ENCODE data around the gene MAP3K14. TPM values are rescaled to one million over a fixed set of nuclear protein-coding genes. Genes with fewer than 3 reads are reported as not detected.
A peak's percentile ranks its signal among the peaks of the same experiment; 100 is the strongest.

The MAP3K14 gene
- total and polyA plus RNA-seq, 5 experiments from 2014 or later, result 0.73 to 37.8 (median 7.2) TPM

DNA sequence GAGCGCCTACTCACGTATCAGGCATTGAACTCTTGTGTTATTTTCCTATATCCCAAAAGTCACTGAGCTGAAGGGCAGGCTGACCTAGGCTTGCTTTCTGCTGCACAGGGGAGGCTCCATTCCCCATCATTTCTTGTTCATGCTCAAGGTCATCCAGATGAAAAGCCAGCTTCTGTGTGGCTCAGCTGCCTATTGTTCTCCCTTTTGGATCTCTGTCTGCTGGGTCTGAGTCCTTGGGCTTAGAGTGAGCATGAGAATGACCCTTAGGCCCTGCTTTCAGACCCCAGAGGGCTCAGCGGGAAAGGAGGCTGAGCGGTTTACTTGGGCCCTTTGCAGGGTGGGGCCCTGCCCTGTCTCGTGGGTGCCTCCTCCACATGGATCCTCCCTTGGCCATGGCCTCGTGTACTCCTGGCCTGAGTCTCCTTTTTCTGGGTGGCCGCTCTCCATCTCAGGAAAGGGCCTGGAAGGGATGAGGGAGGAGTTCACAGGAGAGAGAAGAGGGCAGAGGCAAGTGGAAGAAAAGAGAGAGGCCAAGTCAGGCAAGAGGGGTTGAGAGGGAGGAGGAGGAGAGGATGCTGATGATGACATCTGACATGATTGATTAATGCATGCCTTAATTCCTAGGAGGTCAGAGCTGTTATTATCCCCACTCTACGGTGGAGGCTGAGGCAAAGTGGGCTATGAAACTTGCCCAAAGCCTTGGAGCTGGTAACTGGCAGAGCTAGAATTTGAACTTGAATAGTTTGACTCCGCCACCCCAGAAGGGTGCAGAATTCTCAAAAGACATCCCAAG, 19.8 kb upstream of the MAP3K14 start:
- DNase-seq, result no peak

DNA sequence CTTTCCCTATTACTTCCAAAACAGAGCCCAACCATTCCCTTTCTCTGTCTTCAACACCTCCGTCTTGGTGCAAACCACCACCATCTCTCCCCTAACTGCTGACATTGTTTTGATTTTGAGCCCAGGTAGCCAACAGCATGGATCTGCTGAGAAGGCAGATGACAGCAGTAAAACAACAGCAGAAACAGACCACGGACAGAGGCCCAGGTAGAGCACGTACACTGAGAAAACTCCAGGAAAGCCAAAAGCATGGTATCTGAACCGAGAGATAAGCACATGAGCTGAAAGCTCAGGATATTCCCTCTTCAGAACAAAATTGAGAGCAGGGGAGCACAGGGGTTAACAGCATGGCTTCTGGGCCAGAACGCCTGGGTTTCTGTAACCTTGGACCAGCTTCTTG, 18.9 kb upstream of the MAP3K14 start:
- Mint-ChIP-seq H3K27ac (no peak overlapping the region), H3K36me3 (no peaks in the 10 kb centered on the region), H3K9me3 (no peaks in the 10 kb centered on the region), H3K4me3 (no peak overlapping the region), H3K27me3 (peaks cover 0 to 5% (median 0%) of the 10 kb centered on the region in 5 donors), H3K4me1 (peaks cover 0 to 19% (median 0%) of the 10 kb centered on the region in 4 donors)
- no peak for ATAC-seq
- DNase-seq, result no peak
- POLR2A ChIA-PET, result no interaction called here

More for the DNA sequence above, 19.8 kb upstream of the MAP3K14 start:
- Mint-ChIP-seq H3K27ac (peak overlapping the region in 3 of 10 donors; percentile 13 to 75 (median 15)), H3K36me3 (no peaks in the 10 kb centered on the region), H3K27me3 (peaks cover 0 to 5% (median 0%) of the 10 kb centered on the region in 5 donors), H3K9me3 (no peaks in the 10 kb centered on the region), H3K4me1 (peaks cover 0 to 19% (median under 1%) of the 10 kb centered on the region in 4 donors), H3K4me3 (no peak overlapping the region)
- no peak for ATAC-seq
- POLR2A ChIA-PET, result no interaction called here

GRCh38 chr17:45334701-45335677, 18.2 kb upstream of the MAP3K14 start:
- H3K27me3 Mint-ChIP-seq, result peaks cover 0 to 5% (median 0%) of the 10 kb centered on the region in 5 donors
- POLR2A ChIA-PET, result no interaction called here

DNA sequence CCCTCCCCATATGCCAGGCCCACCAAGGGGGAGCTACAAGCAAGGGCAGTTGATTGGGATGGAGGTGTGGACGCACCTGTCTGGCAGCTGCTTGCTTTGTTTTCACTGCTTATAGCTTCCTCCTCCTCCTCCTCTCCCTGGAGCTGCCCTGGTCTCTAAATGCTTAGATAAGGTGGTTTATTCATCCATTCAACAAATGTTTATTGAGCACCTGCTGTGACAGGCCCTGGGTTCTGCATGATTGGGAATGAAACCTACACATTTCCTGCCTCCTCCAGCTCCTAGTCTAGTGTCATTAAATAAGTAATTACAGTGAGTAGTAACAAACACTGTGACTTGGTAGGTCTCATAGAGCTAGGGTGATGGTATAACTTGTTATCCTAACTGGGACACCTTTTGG, 17.4 kb upstream of the MAP3K14 start:
- Mint-ChIP-seq H3K4me3 (peak overlapping the region in 1 of 10 donors; percentile 13), H3K27ac (peak overlapping the region in 1 of 10 donors; percentile 9), H3K4me1 (peaks cover 0 to 25% (median 0%) of the 10 kb centered on the region in 4 donors), H3K27me3 (peaks cover 0 to 3% (median 0%) of the 10 kb centered on the region in 5 donors), H3K36me3 (no peaks in the 10 kb centered on the region), H3K9me3 (no peaks in the 10 kb centered on the region)
- ATAC-seq (no peak), DNase-seq (no peak)
- POLR2A ChIA-PET, result no interaction called here

More at GRCh38 chr17:45334701-45335677, 18.2 kb upstream of the MAP3K14 start:
- no peak overlapping the region for H3K4me3 Mint-ChIP-seq
- no peak for DNase-seq
- no peaks in the 10 kb centered on the region for H3K36me3 Mint-ChIP-seq
- peaks cover 0 to 19% (median 0%) of the 10 kb centered on the region in 4 donors for H3K4me1 Mint-ChIP-seq
- no peak for ATAC-seq
- H3K9me3 Mint-ChIP-seq, result no peaks in the 10 kb centered on the region
- peak overlapping the region in 2 of 10 donors; percentile 9 to 15 for H3K27ac Mint-ChIP-seq

DNA sequence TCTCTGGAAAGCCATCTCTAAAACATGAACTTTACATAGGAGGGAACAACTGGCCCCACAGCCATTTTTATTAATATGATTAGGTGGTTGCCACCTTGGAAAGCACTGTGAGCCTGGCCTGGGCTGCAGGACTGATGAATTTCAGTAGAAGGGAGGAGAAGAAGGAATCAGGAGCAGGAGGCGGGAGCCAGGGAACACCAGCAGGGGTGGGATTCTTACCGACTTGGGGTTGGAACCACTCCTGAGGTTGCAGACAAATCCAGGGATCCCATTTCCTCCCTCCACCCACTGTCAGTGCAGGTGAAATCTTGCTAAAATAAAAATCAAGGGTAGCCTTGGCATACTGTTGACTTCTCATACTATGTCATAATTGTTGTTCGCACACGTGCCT, 16.9 kb upstream of the MAP3K14 start:
- no peak for ATAC-seq
- DNase-seq, result no peak
- H3K4me3 Mint-ChIP-seq, result no peak overlapping the region
- H3K9me3 Mint-ChIP-seq, result no peaks in the 10 kb centered on the region
- POLR2A ChIA-PET, result no interaction called here
- H3K4me1 Mint-ChIP-seq, result peaks cover 0 to 25% (median 0%) of the 10 kb centered on the region in 4 donors
- H3K27ac Mint-ChIP-seq, result peak overlapping the region in 1 of 10 donors; percentile 9
- no peaks in the 10 kb centered on the region for H3K36me3 Mint-ChIP-seq
- peaks cover 0 to 3% (median 0%) of the 10 kb centered on the region in 5 donors for H3K27me3 Mint-ChIP-seq

DNA sequence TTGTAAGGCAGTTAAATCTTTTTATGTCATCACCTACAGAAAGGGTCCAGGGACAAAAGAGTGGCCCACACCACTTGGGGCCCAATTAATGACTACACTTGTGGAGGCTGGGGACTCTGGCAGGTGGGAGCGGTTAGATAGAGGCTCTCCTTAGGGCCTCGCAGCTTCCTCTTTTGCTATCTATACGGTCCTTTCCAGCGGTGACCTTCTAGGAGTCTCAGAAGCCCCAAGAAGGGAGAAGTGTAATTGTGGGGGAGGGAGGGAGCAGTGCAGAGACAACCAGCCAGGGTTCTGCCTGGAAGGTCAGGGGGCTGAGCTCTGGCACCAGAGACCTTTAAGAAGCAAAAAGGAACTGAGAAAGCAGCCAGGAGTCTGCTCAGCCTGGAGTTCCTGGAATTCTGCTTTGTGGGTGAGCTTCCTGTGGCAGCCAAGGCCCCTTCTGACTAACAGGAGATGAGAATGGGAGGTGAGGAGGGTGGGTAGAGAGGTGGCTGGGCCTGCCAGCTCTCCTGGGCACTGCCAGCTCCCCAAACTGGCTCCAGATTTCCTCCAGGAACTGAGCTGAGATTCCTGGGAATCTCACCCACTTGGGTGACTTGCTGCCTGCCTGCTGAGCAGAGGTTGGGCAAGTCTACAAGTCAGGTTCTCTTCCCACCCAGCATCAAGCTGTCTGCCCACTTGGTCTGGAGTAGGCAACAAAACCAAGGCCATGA, 16.3 kb upstream of the MAP3K14 start:
- Mint-ChIP-seq H3K4me3 (no peak overlapping the region), H3K4me1 (peaks cover 0 to 25% (median 0%) of the 10 kb centered on the region in 4 donors), H3K9me3 (no peaks in the 10 kb centered on the region), H3K36me3 (no peaks in the 10 kb centered on the region), H3K27me3 (peaks cover 0 to 3% (median 0%) of the 10 kb centered on the region in 5 donors), H3K27ac (peak overlapping the region in 3 of 10 donors; percentile 7 to 18 (median 15))
- ATAC-seq, result no peak
- no peak for DNase-seq
- POLR2A ChIA-PET, result interaction anchor here (0.5 kb wide), 1 partner anchor 174 kb away, joined by 4 read pairs; no protein-coding TSS in a partner anchor

DNA sequence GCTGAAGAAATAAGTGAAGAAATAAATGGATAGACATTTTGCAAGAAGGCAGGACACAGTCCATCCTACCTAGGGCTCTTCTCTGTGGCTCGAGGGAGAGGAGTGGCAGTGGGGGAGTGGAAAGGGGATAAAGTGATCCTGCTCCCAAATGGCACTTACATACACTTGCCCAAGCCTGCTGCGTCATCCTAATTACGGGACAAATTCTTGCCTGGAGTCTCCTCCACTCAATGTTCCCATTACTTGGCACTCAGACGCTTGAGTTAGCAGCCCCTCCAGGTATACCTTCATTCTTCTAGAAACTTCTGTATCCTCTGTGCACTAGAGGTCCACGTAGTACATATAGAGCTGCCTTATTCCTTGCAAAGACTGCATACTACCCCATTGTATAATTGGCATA, 15.7 kb upstream of the MAP3K14 start:
- POLR2A ChIA-PET, result interaction anchor here (0.5 kb wide), 1 partner anchor 173 kb away, joined by 4 read pairs; no protein-coding TSS in a partner anchor
- peak overlapping the region in 1 of 10 donors; percentile 18 for H3K27ac Mint-ChIP-seq
- H3K36me3 Mint-ChIP-seq, result no peaks in the 10 kb centered on the region
- H3K4me1 Mint-ChIP-seq, result peaks cover 0 to 25% (median 0%) of the 10 kb centered on the region in 4 donors
- DNase-seq (no peak), ATAC-seq (no peak)
- no peak overlapping the region for H3K4me3 Mint-ChIP-seq
- no peaks in the 10 kb centered on the region for H3K9me3 Mint-ChIP-seq
- H3K27me3 Mint-ChIP-seq, result peaks cover 0 to 3% (median 0%) of the 10 kb centered on the region in 5 donors

DNA sequence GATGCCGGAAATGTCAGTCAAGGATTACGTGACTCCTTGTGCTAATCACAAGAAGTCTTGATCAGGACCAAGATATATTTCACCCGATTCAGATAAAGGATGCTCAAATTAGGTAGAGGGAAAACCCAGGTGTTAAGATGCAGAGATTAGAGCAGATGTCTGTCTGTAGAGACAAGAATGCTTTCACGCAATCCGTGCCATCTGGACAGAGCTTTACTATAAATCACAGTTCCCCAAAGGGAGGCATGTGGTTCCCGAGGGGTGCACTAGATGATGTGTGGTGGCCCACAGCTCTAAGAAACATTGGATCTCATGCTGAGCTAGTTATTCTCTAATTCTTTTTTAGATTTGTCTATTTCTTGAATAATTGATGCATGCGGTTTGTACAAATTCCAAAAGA, 9.8 kb upstream of the MAP3K14 start:
- Mint-ChIP-seq H3K36me3 (no peaks in the 10 kb centered on the region), H3K27me3 (no peaks in the 10 kb centered on the region), H3K27ac (no peak overlapping the region), H3K9me3 (no peaks in the 10 kb centered on the region), H3K4me3 (no peak overlapping the region), H3K4me1 (peaks cover 6 to 12% (median 11%) of the 10 kb centered on the region in 4 donors)
- POLR2A ChIA-PET, result interaction anchor here (0.7 to 1.1 kb wide), 3 partner anchors 10 to 294 kb away, joined by 3 read pairs; partner anchors contain the start of gene MAP3K14
- DNase-seq (no peak), ATAC-seq (no peak)

DNA sequence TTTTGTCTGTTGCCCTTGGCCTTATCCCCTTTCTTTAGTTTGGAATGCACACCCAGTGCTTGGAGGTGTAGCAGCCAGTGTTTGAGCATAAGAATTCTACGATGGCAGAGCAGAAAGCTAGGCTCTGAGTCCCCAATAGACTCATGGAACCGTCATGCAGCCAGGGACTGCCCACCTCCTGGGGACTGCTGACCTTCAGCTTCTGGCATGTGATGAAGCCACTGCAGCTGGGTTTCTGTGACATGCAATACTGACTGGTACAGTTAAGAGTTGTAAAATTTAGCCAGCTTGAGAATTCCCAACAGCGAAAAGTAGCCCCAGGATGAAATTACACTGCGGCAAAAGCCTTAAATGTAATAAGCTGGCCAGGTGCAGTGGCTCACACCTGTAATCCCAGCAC, 9.0 kb upstream of the MAP3K14 start:
- Mint-ChIP-seq H3K36me3 (no peaks in the 10 kb centered on the region), H3K9me3 (no peaks in the 10 kb centered on the region), H3K27ac (no peak overlapping the region), H3K27me3 (no peaks in the 10 kb centered on the region), H3K4me1 (peaks cover 14 to 20% (median 18%) of the 10 kb centered on the region in 4 donors), H3K4me3 (no peak overlapping the region)
- POLR2A ChIA-PET, result interaction anchor here (0.8 kb wide), 1 partner anchor 153 kb away, joined by 3 read pairs; no protein-coding TSS in a partner anchor
- no peak for DNase-seq
- ATAC-seq, result no peak

- H3K36me3 Mint-ChIP-seq, result no peaks in the 10 kb centered on the region
These were observed 7.5 kb upstream of the MAP3K14 start for GRCh38 chr17:45324336-45324735.

DNA sequence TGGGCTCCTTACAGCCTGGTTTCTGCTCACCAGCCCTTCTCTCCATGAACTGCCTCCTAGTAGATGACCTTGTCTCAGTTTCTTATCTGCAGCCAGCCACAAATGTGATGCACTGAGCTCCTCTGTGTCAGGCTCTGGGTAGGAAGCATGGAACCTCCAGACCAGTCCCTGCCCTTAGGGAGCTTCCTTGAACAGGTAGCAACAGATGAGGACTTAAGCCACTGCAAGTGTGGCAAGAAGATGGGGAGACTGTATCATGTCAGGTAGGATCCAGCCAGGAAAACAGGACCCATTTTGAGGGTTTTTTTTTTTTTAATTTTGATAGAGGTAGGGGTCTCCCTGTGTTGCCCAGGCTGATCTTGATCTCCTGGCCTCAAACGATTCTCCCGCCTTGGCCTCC, 5.3 kb upstream of the MAP3K14 start:
- POLR2A ChIA-PET, result interaction anchor here (0.7 kb wide), 2 partner anchors 51 to 58 kb away, joined by 3 read pairs; no protein-coding TSS in a partner anchor
- no peak for ATAC-seq
- peaks cover 32 to 53% (median 47%) of the 10 kb centered on the region in 4 donors for H3K4me1 Mint-ChIP-seq
- no peak for DNase-seq
- H3K9me3 Mint-ChIP-seq, result no peaks in the 10 kb centered on the region
- peak overlapping the region in 2 of 10 donors; percentile 27 to 40 for H3K4me3 Mint-ChIP-seq
- no peaks in the 10 kb centered on the region for H3K36me3 Mint-ChIP-seq
- H3K27me3 Mint-ChIP-seq, result peaks cover 0 to 4% (median 0%) of the 10 kb centered on the region in 5 donors
- H3K27ac Mint-ChIP-seq, result peak overlapping the region in 6 of 10 donors; percentile 11 to 94 (median 78)

More at GRCh38 chr17:45324336-45324735, 7.5 kb upstream of the MAP3K14 start:
- Mint-ChIP-seq H3K4me3 (no peak overlapping the region), H3K27me3 (no peaks in the 10 kb centered on the region), H3K27ac (peak overlapping the region in 4 of 10 donors; percentile 19 to 65 (median 50)), H3K9me3 (no peaks in the 10 kb centered on the region), H3K4me1 (peaks cover 27 to 33% (median 28%) of the 10 kb centered on the region in 4 donors)
- ATAC-seq (no peak), DNase-seq (no peak)
- POLR2A ChIA-PET, result interaction anchor here (0.6 kb wide), 1 partner anchor 263 kb away, joined by 3 read pairs; no protein-coding TSS in a partner anchor
